Activated T-cell treated with anti-CD3 and anti-CD28 coated beads for 4 hours (primary cell): ENCODE measurements around the gene EFHD1.
A peak's percentile ranks its signal among the peaks of the same experiment; 100 is the strongest.
"Not testable (repeated sequence)": the region's sequence is repeated elsewhere in the genome, so short reads cannot be mapped to it uniquely, and the experiment has no call there.

Experiments
- DNase-seq: peaks from one replicate; pipeline ENCODE4 v3.0.0-alpha.2; 2020

Gene EFHD1

DNA sequence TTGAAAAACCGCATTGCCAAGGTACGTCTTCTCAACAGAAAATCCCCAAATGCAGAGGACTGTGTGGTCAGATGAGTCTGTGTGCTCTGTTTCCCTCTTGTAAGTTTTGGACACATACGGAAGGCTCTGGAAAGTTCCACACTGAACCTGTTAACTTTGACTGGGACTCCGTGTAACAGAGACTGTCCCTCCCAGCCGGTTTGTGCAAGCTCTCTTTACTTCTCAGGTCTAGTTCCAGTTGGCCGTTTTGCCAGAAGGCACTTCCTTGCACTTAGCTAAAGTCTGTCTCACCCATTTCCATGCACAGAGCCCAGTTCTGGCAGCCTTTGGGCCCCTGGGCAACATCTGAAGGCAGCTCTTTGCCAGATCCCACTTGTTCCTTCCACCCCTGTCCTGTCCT, 22.0 kb downstream of the EFHD1 start:
- DNase-seq: no peak

GRCh38 chr2:232658217-232658785, 24.9 kb downstream of the EFHD1 start:
- no peak for DNase-seq

DNA sequence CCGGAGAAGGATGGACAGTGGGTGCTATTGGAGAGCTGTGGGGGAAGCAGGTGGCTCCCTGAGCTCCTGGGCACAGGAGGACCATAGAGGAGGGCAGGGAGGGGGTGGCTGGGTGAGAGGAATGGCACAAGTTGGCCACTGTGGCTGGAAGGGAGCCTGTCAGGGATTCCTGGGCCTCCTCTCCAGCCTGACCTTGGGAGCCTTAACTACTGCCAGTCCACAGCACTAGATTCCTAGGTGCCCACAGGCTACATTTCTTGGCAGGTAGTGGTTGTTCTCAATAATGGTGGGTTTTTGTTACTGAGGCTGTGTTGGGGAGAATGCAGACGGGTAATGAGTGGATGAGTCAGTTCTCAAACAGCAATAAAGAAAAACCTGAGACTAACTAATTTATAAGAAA, 26.0 kb downstream of the EFHD1 start:
- DNase-seq: no peak

- no peak for DNase-seq
Measured at GRCh38 chr2:232662486-232663260, 29.3 kb downstream of the EFHD1 start.

- DNase-seq: no peak
Measured at GRCh38 chr2:232666051-232666805, 32.8 kb downstream of the EFHD1 start.

DNA sequence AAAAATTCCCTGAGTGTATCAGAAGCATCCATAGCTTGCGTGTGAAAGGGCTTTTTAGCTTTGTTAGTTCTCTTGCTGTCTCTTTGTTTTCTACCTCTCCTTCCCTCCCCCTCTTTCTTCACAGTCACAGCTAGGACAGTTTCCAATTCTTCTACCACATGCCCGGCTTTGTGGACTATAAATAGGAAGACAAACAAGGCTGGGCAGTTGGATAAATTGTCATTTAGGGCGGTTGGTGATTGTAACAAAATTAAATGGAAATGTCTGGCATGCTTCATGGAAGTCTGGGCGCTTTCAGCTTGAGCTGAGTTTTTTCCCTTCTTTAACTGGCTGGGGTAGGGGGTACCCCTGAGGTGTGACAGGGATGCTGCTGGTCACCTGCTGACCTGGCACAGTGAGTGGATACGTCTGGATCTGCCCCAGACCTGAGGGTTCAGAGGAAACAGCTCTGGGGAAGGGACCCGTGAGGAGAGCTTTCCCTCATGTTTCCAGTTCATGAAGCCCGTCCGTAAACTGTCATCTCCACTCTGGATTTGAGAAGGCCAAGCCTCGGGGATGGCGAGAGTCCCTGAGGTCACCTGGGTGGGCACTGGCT, 34.7 kb downstream of the EFHD1 start:
- no peak for DNase-seq

- no peak for DNase-seq
Measured at GRCh38 chr2:232668805-232669444, 35.5 kb downstream of the EFHD1 start.

GRCh38 chr2:232672588-232672987, 39.2 kb downstream of the EFHD1 start:
- no peak for DNase-seq

- no peak for DNase-seq
Measured at GRCh38 chr2:232674491-232674890, 41.1 kb downstream of the EFHD1 start.

GRCh38 chr2:232675381-232675780, 42.0 kb downstream of the EFHD1 start:
- no peak for DNase-seq

DNA sequence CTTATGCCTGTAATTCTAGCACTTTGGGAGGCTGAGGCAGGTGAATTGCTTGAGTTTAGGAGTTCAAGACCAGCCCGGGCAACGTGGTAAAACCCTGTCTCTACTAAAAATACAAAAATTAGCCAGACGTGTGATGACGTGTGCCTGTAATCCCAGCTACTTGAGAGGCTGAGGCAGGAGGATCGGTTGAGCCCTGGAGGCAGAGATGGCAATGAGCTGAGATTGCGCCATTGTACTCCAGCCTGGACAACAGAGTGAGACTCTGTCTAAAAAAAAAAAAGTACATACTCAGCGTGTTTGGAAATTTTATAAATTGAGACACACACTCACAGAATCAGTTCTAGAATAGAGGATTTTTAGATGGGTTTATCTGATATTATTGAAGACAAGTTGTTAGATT, 46.6 kb downstream of the EFHD1 start:
- no peak for DNase-seq

- DNase-seq: no peak
Measured at GRCh38 chr2:232681527-232681926, 48.1 kb downstream of the EFHD1 start.

- DNase-seq: no peak
Measured at GRCh38 chr2:232683368-232683767, 50.0 kb downstream of the EFHD1 start.

DNA sequence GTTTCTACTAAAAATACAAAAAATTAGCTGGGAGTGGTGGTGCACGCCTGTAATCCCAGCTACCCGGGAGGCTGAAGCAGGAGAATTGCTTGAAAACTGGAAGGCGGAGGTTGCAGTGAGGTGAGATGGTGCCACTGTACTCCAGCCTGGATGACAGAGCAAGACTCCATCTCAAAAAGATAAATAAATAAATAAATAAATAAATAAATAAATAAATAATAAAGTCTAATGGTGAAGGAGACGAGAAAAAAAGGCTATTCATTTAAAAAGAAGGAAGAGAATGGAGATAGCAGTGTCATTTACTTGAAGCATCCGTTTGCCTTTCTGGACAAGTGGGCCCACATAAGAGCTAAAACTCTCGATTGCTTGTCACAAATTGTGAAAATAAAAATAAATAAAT, 52.0 kb downstream of the EFHD1 start:
- not testable (repeated sequence) for DNase-seq

- DNase-seq: no peak
Measured at GRCh38 chr2:232687382-232688160, 54.2 kb downstream of the EFHD1 start.

DNA sequence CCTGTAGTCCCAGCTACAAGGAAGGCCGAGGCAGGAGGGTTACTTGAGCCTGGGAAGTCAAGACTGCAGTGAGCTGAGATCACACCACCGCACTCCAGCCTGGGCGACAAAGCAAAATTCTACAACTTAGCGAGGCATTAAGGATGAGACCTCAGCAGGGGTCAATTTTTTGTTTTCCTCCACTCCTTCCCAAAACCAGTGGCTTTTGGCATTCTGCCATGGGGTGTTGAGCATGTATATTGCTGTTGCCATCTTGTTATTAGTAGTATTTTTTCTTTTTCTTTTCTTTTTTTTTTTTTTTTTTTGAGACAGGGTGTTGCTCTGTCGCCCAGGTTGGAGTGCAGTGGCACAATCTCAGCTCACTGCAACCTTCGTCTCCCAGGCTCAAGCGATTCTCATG, 54.8 kb downstream of the EFHD1 start:
- DNase-seq: no peak

- no peak for DNase-seq
Measured at GRCh38 chr2:232689152-232689910, 55.9 kb downstream of the EFHD1 start.

DNA sequence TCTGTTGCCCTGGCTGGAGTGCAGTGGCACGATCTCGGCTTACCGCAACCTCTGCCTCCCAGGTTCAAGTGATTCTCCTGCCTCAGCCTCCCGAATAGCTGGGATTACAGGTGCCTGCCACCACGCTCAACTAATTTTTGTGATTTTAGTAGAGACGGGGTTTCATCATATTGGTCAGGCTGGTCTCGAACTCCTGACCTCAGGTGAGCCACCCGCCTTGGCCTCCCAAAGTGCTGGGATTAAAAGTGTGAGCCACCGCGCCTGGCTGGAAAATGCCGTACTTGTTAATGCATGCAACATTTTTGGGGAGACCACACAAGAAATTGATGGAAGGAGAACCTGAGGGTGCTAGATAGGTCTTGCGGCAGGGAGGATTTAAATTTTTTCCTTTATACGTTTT, 57.7 kb downstream of the EFHD1 start:
- DNase-seq: not testable (repeated sequence)

DNA sequence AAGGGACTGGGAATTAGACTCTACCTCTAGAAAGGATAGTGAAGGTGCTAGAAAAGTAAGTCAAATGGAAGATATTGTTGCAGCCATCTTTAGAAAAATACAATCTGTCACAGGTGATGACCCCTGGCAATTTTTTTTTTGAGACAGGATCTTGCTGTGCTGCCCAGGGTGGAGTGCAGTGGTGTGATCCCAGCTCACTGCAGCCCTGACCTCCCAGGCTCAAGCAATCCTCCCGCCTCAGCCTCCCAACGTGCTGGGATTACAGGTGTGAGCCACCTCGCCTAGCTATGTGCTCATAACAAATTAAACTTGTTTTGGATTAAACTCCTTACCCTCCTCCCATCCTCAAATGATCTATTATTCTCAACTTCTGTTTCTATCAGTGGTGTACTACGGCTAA, 59.9 kb downstream of the EFHD1 start:
- DNase-seq: no peak

GRCh38 chr2:232696609-232697058, 63.2 kb downstream of the EFHD1 start:
- no peak for DNase-seq

DNA sequence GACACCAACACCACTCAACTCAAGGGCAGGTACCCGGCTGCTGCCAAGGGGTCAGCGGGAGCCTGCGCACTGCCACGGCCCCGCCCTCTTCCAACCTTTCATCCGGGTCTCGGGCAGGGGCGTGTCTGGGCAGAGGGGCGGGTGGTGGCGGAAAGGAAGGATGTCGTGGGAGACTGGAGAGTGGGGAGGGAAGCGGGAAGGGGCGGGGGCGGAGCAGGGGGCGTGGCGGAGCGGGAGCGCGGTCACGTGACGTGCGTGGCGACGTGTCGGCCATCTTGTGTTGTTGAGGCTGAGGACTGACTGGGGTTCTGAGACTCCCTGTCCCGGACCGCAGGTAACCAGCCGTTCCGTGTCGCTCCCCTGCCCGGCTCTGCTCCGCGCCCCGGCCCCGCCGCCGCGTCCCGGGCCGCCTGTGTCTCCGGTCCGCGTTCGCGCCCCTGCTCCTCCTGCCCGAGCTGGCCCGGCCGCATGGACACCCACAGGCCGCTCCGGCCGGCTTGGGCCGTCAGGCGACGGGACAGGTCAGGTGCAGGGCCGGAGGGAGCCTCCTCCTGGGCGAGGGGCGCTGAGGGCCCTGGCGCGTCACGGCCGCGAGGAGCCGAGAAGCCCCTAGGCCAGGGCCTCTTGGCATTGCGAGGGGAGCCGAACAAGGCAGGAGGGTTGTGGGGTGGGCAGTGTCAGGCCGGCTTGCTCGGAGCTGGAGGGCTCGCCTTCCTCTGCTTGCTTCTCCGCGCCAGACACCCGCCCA, 63.8 kb downstream of the EFHD1 start, which contains the start of gene GIGYF2:
Gene GIGYF2 (plus strand): TSS at position 273 of the 748 bp plus-strand sequence. CDS start 37,867 bp downstream, outside the sequence.
- DNase-seq: peak; percentile 92
